K562 (cell line): ENCODE measurements around the gene HFE. TPM values are rescaled to one million over a fixed set of nuclear protein-coding genes. Genes with fewer than 3 reads are reported as not detected.
A peak's percentile ranks its signal among the peaks of the same experiment; 100 is the strongest.

ENCODE experiments used
- BRD4 ChIP-seq: fragments of 200-600 bp; sonication (generic); IDR thresholded peaks from 2 replicates; pipeline ENCODE4 v1.6.1; 2017; ENCODE audit warnings: inconsistent platforms
- DDX20 ChIP-seq: fragments of 450-650 bp; IDR thresholded peaks from 2 replicates; pipeline ENCODE4 v1.6.1; 2016; ENCODE audit warnings: missing genetic modification characterization, low read depth, mild to moderate bottlenecking, missing compliant biosample characterization, moderate library complexity
- EGR1 ChIP-seq: fragments of 450-650 bp; conservative IDR thresholded peaks from 2 replicates; pipeline ENCODE4 v1.6.1; 2017; ENCODE audit warnings: mild to moderate bottlenecking
- ELF1 ChIP-seq: fragments of 200-800 bp; sonication (Bioruptor generic); IDR thresholded peaks from 2 replicates; pipeline ENCODE4 v1.6.1; 2016; ENCODE audit warnings: missing genetic modification characterization, missing compliant biosample characterization
- NCOA4 ChIP-seq: fragments of 450-650 bp; IDR thresholded peaks from 2 replicates; pipeline ENCODE4 v1.6.1; 2018; ENCODE audit warnings: mild to moderate bottlenecking; ENCODE audit not compliant: partially characterized antibody
- NFE2 ChIP-seq: IDR thresholded peaks from 2 replicates; pipeline ENCODE4 v1.6.1; 2014; ENCODE audit warnings: antibody characterized with exemption, low read depth
- ZNF121 ChIP-seq: sonication (generic); formaldehyde crosslinking; conservative IDR thresholded peaks from 2 replicates; pipeline ENCODE4 v1.8.0; 2022; ENCODE audit warnings: missing genetic modification reagents
- polyA plus RNA-seq, 8 experiments: library from polyadenylated mRNA; depleted of rRNA in 4 of 8; stranded (reverse) in 5 of 8; unstranded in 3 of 8; fragments of >200 nt; fragmentation: Nextera tagmentation in 2 of 8; fragmentation: Illumina TruSeq in 1 of 8; extraction: Ambion mirVana in 2 of 8; extraction: Trizol in 1 of 8; gene quantifications; 2 replicates each; pipeline versions ENCODE4 v1.2.1 to v1.2.3, GENCODE V29; 2011 to 2014; ENCODE audit warnings: inconsistent platforms in 1 of 8, missing spikeins in 1 of 8
- total RNA-seq, 7 experiments: library from RNA; depleted of rRNA in 6 of 7; stranded (reverse); fragments of >200 nt in 6 of 7; fragmentation: Illumina TruSeq in 2 of 7; extraction: Trizol in 2 of 7; gene quantifications; 2 replicates each; pipeline versions ENCODE4 v1.2.1 to v1.2.3, GENCODE V29; 2011 to 2021; ENCODE audit warnings: low replicate concordance in 1 of 7
- TF ChIP-seq, protein P1 (sequence below): sonication (generic); formaldehyde crosslinking; IDR thresholded peaks from 2 replicates; pipeline ENCODE4 v1.8.1; 2022; ENCODE audit warnings: missing genetic modification reagents
- TF ChIP-seq, protein P2 (sequence below): sonication (generic); formaldehyde crosslinking; IDR thresholded peaks from 2 replicates; pipeline ENCODE4 v1.8.0; 2022; ENCODE audit warnings: missing genetic modification reagents, mild to moderate bottlenecking, borderline replicate concordance

HFE gene
- total and polyA plus RNA-seq, 9 of the 15 experiments (the other 6 are each of a cell fraction or from before 2014, with no cell fraction given): 0.14 to 1.2 (median 0.76) TPM

- TF ChIP-seq NFE2: no peak
- peak; percentile 4; the same call in 1 of the 2 replicates for TF ChIP-seq ELF1 (tag)
- TF ChIP-seq EGR1: no peak
- TF ChIP-seq, protein P1, sequence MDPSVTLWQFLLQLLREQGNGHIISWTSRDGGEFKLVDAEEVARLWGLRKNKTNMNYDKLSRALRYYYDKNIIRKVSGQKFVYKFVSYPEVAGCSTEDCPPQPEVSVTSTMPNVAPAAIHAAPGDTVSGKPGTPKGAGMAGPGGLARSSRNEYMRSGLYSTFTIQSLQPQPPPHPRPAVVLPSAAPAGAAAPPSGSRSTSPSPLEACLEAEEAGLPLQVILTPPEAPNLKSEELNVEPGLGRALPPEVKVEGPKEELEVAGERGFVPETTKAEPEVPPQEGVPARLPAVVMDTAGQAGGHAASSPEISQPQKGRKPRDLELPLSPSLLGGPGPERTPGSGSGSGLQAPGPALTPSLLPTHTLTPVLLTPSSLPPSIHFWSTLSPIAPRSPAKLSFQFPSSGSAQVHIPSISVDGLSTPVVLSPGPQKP (CRISPR knock-in tag): no peak
- TF ChIP-seq, protein P2, sequence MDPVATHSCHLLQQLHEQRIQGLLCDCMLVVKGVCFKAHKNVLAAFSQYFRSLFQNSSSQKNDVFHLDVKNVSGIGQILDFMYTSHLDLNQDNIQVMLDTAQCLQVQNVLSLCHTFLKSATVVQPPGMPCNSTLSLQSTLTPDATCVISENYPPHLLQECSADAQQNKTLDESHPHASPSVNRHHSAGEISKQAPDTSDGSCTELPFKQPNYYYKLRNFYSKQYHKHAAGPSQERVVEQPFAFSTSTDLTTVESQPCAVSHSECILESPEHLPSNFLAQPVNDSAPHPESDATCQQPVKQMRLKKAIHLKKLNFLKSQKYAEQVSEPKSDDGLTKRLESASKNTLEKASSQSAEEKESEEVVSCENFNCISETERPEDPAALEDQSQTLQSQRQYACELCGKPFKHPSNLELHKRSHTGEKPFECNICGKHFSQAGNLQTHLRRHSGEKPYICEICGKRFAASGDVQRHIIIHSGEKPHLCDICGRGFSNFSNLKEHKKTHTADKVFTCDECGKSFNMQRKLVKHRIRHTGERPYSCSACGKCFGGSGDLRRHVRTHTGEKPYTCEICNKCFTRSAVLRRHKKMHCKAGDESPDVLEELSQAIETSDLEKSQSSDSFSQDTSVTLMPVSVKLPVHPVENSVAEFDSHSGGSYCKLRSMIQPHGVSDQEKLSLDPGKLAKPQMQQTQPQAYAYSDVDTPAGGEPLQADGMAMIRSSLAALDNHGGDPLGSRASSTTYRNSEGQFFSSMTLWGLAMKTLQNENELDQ (CRISPR knock-in tag): no peak
- no peak for TF ChIP-seq NCOA4
- no peak for TF ChIP-seq BRD4
- TF ChIP-seq DDX20: 0 out of 2 replicates have a peak, but pooled peaks have one; percentile 15
- no peak for TF ChIP-seq ZNF121 (CRISPR knock-in tag)
These were observed 1.1 kb downstream of the HFE start (continued) for GRCh38 chr6:26088344-26088743.
